MM.1S (cell line): ENCODE results near the gene THADA.
A peak's percentile ranks its signal among the peaks of the same experiment; 100 is the strongest.

Experiments used
- CTCF ChIP-seq: fragments of 300-600 bp; sonication (generic); IDR thresholded peaks from 2 replicates; pipeline ENCODE4 v1.5.1; 2016; ENCODE audit warnings: antibody characterized with exemption, low read length, mixed read lengths
- EZH2phosphoT487 ChIP-seq: fragments of 300-600 bp; sonication (generic); IDR thresholded peaks from 2 replicates; pipeline ENCODE4 v1.6.1; 2018; ENCODE audit warnings: antibody characterized with exemption, low read length

GRCh38 chr2:43227830-43228281 lies 368.0 kb downstream of the THADA start:
- peak; percentile 31; the same call in 1 of the 2 replicates for TF ChIP-seq CTCF
- no peak for TF ChIP-seq EZH2phosphoT487
